BJ (cell line): ENCODE measurements around the gene TTC9. TPM values are rescaled to one million over a fixed set of nuclear protein-coding genes. Genes with fewer than 3 reads are reported as not detected.

Source experiments
- CTCF ChIA-PET: fragments of 350-600 bp; formaldehyde crosslinking; extraction: SDS; loops from one replicate; lab custom pipeline; 2021; ENCODE audit warnings: antibody characterized with exemption, inconsistent platforms; lab: Yijun Ruan, JAX
- POLR2A ChIA-PET: fragments of 300-600 bp; sonication (Branson Sonifier 250); formaldehyde crosslinking; extraction: SDS; loops from one replicate; lab custom pipeline; 2021; ENCODE audit warnings: antibody characterized with exemption; lab: Charles Lee
- DNase-seq: peaks from one replicate; pipeline ENCODE4 v3.0.0-alpha.2; 2011; ENCODE audit warnings: low read depth
- H3K27me3 ChIP-seq: 2 replicates; pipeline ENCODE4 v1.6.0; 2011; ENCODE audit warnings: low read length; ENCODE audit not compliant: control insufficient read depth, insufficient read depth
- H3K36me3 ChIP-seq: 2 replicates; pipeline ENCODE4 v1.5.1; 2011; ENCODE audit warnings: low read length; ENCODE audit not compliant: control insufficient read depth, insufficient read depth
- H3K4me3 ChIP-seq: 2 replicates; pipeline ENCODE4 v1.5.1; 2011; ENCODE audit warnings: low read depth, mild to moderate bottlenecking, control low read depth, low read length
- polyA plus RNA-seq: library from polyadenylated mRNA; depleted of rRNA; stranded (reverse); fragments of >200 nt; gene quantifications from 2 replicates; pipeline ENCODE4 v1.2.3, GENCODE V29; 2011
- TF ChIP-seq, protein P1 (sequence below): IDR thresholded peaks from 2 replicates; pipeline ENCODE4 v1.5.1; 2011; ENCODE audit warnings: low read depth, mild to moderate bottlenecking, control low read depth, inconsistent platforms, low read length, moderate library complexity; ENCODE audit not compliant: insufficient read depth

The TTC9 gene
- polyA plus RNA-seq, 1 experiment: 0.32 TPM

DNA sequence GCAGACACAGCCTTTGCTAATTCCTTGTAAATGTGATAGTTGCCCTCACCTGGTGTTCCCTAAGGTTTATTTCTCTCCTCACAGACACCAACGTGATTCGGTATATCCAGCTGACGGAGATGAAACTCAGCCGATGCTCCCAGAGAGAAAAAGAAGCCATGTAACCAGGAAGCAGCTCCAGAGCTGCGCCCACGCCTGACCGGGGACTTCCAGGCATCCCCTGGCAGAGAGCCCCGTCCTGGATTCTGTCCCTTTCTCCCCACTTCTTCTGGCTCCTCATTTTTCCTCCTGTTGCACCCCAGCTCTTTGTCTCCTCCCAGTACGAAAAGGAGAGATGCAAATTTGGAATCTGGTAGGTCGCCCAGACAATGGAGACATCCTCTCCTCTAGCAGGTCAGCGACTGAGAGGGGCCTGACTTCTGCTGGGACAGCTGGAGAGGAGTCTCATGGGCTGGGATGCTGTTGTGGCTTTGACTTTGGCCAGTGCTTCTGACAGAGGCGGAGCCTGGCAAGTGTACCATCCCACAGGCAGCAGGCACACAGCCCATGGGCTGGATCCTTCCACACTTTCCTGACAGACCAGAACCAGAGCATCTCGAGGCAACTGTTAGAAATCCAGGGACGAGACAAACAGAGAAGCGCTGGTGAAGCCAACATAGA is 29.4 kb downstream of the TTC9 start:
- POLR2A ChIA-PET: no interaction called here
- CTCF ChIA-PET: no interaction called here
- Histone ChIP-seq H3K36me3 (no peaks in the 10 kb centered on the region), H3K4me3 (no peak overlapping the region), H3K27me3 (no peaks in the 10 kb centered on the region; the same call in 1 of the 2 replicates)
- no peak for DNase-seq
- TF ChIP-seq, protein P1, sequence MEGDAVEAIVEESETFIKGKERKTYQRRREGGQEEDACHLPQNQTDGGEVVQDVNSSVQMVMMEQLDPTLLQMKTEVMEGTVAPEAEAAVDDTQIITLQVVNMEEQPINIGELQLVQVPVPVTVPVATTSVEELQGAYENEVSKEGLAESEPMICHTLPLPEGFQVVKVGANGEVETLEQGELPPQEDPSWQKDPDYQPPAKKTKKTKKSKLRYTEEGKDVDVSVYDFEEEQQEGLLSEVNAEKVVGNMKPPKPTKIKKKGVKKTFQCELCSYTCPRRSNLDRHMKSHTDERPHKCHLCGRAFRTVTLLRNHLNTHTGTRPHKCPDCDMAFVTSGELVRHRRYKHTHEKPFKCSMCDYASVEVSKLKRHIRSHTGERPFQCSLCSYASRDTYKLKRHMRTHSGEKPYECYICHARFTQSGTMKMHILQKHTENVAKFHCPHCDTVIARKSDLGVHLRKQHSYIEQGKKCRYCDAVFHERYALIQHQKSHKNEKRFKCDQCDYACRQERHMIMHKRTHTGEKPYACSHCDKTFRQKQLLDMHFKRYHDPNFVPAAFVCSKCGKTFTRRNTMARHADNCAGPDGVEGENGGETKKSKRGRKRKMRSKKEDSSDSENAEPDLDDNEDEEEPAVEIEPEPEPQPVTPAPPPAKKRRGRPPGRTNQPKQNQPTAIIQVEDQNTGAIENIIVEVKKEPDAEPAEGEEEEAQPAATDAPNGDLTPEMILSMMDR: no peak

DNA sequence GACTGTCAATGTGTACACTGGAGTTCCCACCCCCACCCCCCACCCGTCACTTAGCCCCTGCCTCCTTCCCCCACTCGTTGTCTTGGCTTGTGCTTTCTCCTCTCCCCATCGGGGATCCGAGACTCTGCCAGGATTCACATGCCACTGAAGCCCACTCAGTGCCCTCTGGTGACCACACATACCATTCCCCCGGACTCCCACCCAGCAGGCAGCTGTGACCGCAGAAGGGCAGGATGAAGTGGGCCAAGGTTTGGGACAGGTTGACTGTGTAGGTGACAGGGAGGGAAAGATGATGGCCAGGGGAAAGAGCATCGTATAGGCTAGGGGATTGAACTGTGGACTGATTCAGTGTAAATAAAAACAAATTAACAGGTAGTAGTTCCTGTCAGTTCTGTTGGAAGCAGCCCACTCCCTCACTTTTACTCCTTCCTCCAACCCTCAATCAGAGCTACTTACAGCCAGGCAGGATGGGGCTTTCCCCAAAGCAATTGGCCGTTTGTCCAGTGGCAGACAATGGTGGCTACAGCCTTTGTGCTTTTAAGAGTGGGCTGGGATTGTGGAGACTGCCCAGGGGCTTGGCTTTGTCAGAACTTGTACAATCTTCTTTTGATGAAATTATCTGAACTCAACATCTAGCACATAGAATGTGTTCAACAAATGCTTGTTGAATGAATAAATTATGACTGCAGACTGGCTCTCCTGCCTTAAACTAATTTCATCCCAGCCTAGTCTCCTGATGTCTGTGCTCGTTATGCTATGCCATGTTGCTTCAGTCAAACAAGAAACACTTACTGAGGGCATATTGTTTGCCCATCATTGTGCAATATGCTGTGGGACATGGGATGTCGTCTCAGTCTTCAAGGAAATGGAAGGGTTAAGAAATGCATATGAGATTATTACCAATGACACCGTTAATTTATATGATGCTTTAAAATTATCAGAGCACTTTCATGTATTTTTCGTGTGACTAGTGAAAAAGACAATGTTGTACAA is 30.2 kb downstream of the TTC9 start:
- TF ChIP-seq, protein P1: no peak
- Histone ChIP-seq H3K36me3 (no peaks in the 10 kb centered on the region), H3K4me3 (no peak overlapping the region), H3K27me3 (no peaks in the 10 kb centered on the region; the same call in 1 of the 2 replicates)
- POLR2A ChIA-PET: no interaction called here
- no peak for DNase-seq
- CTCF ChIA-PET: no interaction called here

DNA sequence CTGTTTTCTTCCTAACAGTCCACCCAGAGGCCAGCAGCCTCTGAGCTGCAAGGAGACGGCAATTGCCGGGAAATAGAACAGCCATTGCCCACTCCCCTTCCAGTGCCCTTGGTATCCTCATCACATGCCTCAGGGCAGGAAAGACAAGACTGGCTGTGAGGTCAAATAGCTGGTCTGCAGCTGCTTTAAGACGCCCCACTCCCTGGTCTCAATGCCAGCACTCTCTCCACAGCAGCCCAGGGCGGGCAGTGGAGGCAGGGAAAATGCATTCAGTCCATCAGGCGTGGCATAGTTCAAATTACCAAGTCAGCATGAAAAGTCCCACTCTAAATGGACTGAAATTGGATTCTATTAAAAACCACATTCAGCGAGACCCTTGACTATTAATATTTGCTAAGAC is 35.6 kb downstream of the TTC9 start:
- ChIA-PET CTCF (no interaction called here), POLR2A (no interaction called here)
- no peak overlapping the region for H3K4me3 ChIP-seq
- H3K27me3 ChIP-seq: no peaks in the 10 kb centered on the region; the same call in 1 of the 2 replicates
- no peak for DNase-seq
- no peaks in the 10 kb centered on the region for H3K36me3 ChIP-seq
- TF ChIP-seq, protein P1: no peak

DNA sequence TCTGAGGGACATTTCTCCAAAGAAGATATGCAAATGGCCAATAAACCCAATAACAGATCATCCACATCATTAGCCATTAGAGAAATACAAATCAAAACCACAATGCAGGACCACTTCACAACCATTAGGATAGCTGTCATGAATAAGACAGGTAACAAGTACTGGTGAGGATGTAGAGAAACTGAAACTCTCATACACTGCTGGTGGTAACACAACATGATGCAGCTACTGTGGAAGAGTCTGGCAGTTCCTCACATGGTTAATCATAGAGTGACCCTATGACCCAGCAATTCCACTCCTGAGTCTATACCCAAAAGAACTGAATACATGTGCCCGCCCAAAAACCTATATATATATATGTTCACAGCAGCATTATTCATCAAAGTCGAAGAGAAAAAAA is 39.0 kb downstream of the TTC9 start:
- TF ChIP-seq, protein P1: no peak
- Histone ChIP-seq H3K36me3 (no peaks in the 10 kb centered on the region), H3K27me3 (no peaks in the 10 kb centered on the region), H3K4me3 (no peak overlapping the region)
- POLR2A ChIA-PET: no interaction called here
- DNase-seq: no peak
- CTCF ChIA-PET: no interaction called here

DNA sequence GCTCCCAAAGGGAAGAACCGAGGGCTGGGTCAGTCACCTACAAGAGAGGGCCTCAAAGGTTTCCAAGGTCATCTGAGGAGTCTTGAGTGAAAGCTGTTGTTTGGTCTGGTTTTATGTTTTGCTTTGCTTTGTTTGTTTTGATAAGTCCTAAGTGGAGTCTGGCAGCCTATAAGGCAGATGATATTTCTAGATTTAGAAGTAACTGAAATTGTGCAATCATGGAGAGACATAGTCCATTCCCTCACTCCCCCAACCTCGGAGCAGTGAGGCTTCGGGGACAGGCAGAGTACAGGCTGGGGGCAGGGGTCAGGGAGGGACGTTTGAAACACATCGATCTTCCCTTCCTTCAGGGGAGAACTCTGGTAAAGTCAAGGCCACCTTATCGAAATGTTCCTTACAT is 42.3 kb downstream of the TTC9 start:
- no peaks in the 10 kb centered on the region for H3K36me3 ChIP-seq
- TF ChIP-seq, protein P1: no peak
- H3K27me3 ChIP-seq: no peaks in the 10 kb centered on the region
- POLR2A ChIA-PET: no interaction called here
- no peak overlapping the region for H3K4me3 ChIP-seq
- CTCF ChIA-PET: interaction anchor here (1.1 kb wide), 1 partner anchor 43 kb away, joined by 3 read pairs; no protein-coding TSS in a partner anchor
- no peak for DNase-seq
